ENCODE results near the gene GALNT2. TPM values are rescaled to one million over a fixed set of nuclear protein-coding genes. Genes with fewer than 3 reads are reported as not detected.
A peak's percentile ranks its signal among the peaks of the same experiment; 100 is the strongest.

Gene GALNT2
- total and polyA plus RNA-seq, 2 of the 13 experiments (the other 11 are each of a cell fraction or from before 2014, with no cell fraction given): 39.3 to 39.6 TPM

DNA sequence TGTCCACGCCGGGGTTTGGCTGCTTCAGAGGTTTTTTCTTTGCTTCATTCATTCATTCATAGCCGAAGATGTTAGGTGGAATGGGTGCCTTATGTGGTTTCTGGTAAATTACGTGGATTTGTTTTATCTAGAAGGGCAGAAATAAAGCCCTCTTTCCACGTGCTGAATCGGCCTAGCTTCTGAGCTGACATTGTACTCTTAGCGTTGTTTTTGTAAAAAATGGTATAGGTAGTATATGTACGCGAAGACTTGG lies 1.5 kb downstream of the GALNT2 start:
- no peak for DNase-seq (ENCODE audit: low spot score)
- CTCF ChIA-PET (ENCODE audit: low intra/inter-chr PET ratio, low total read pairs): no interaction called here
- peaks cover 40% of the 10 kb centered on the region for H3K4me1 ChIP-seq (ENCODE audit: insufficient read depth, low read length)
- 6% methylated on average over 9 of the region's 9 CpGs for WGBS (ENCODE audit: low lambda C conversion rate)
- POLR2A ChIA-PET: no interaction called here
- no peak overlapping the region for H2AFZ ChIP-seq (ENCODE audit: low read length)
- ATAC-seq: no peak
- FAIRE-seq: no peak
- no peaks in the 10 kb centered on the region for H3K36me3 ChIP-seq (replicated peaks in 1 of 2; ENCODE audit: control insufficient read depth in 1 of 2, insufficient read depth in 2 of 2, low read length in 2 of 2)
- H3K9ac ChIP-seq (ENCODE audit: insufficient read depth, low read depth, low read length): peak overlapping the region; percentile 80
- peaks cover 27% of the 10 kb centered on the region; the same call in 1 of the 2 replicates for H4K20me1 ChIP-seq (ENCODE audit: insufficient read depth, low read length)
- in situ Hi-C loops (cut with HindIII; ENCODE audit: extremely low pct_ligation_motif_present, low pct_unique_long_range_greater_than_20kb): no loop called here
- H3K27me3 ChIP-seq (ENCODE audit: control insufficient read depth in 1 of 2, insufficient read depth in 2 of 2, low read length in 2 of 2): no peaks in the 10 kb centered on the region
- H3K4me3 ChIP-seq (replicated peaks in 1 of 3; ENCODE audit: insufficient read depth in 1 of 3, low read depth in 2 of 3, low read length in 3 of 3): peak overlapping the region; percentile 84 to 93 (median 88)
- H3K79me2 ChIP-seq (ENCODE audit: insufficient read depth, low read length): peaks cover 60% of the 10 kb centered on the region
- peak overlapping the region; percentile 0 for H3K27ac ChIP-seq (ENCODE audit: extremely low read length, insufficient read depth, low read length)
- no TSS peak for BruUV-seq (replicated peaks)
- H3K4me2 ChIP-seq (ENCODE audit: low read depth, low read length): peak overlapping the region; percentile 89
- H3K9me3 ChIP-seq (ENCODE audit: low read length): 0 out of 2 replicates have a peak, but pooled peaks cover 3% of the 10 kb centered on the region
- TF ChIP-seq, protein P1, sequence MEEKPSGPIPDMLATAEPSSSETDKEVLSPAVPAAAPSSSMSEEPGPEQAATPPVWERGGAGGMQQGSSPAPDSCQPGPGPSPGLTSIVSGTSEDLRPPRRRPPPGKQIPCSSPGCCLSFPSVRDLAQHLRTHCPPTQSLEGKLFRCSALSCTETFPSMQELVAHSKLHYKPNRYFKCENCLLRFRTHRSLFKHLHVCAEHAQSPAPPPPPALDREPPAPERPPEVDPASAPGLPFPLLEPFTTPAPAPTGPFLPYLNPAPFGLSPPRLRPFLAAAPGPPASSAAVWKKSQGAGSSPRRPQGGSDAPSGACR (CRISPR knock-in tag; IDR thresholded peaks at IDR 0.05): 0 out of 2 replicates have a peak, but pooled peaks have one; percentile 31
- TF ChIP-seq ETV5 (CRISPR knock-in tag; IDR thresholded peaks at IDR 0.05; ENCODE audit: borderline replicate concordance): no peak
- intact Hi-C loops (cut with micrococcal nuclease; ENCODE audit: unreplicated experiment): loop anchor here (2.0 to 5.0 kb wide), 2 partner anchors 54 to 90 kb away; no protein-coding TSS in a partner anchor

DNA sequence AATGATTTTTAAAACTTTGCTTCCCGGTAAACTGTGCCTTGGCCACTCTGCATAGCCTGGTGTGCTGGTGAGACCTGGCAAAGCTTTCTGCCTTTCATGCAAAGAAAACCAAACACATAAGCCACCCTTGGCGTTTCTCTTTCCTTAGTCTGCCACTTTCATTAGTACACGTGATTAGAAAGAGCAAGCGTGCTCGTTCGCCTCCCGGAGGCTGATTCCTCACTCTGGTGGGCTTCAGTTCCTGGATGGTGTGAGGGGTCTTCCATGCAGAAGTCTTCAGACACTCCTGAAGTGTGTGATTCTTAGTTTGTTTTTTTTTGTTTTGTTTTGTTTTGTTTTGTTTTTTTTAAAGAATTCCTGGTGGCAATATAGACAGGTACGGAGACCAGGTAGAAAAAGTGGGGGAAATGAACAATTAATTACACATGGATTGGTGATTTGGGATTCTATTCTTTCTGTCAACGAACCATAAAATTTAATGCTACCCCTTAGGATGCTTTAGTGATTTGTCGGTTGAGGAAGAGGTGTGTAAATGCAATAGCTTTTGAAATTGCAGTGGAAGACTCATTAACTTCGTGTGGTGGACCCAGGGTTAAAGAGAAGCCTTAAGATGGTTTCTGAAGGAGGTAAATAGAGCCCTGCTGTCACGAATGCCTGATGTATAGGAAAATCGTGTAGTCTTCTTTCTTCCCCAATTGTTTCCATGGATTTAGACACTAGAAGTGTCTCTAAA lies 2.1 kb downstream of the GALNT2 start:
- CTCF ChIA-PET (ENCODE audit: low intra/inter-chr PET ratio, low total read pairs): no interaction called here
- no peak for ATAC-seq
- POLR2A ChIA-PET: no interaction called here
- Histone ChIP-seq H3K4me1 (ENCODE audit: insufficient read depth, low read length) (peaks cover 40% of the 10 kb centered on the region), H2AFZ (ENCODE audit: low read length) (no peak overlapping the region), H3K79me2 (ENCODE audit: insufficient read depth, low read length) (peaks cover 66% of the 10 kb centered on the region), H3K27me3 (ENCODE audit: control insufficient read depth in 1 of 2, insufficient read depth in 2 of 2, low read length in 2 of 2) (no peaks in the 10 kb centered on the region), H3K27ac (ENCODE audit: extremely low read length, insufficient read depth, low read length) (peak overlapping the region; percentile 0), H4K20me1 (ENCODE audit: insufficient read depth, low read length) (peaks cover 27% of the 10 kb centered on the region; the same call in 1 of the 2 replicates), H3K36me3 (replicated peaks in 1 of 2; ENCODE audit: control insufficient read depth in 1 of 2, insufficient read depth in 2 of 2, low read length in 2 of 2) (no peaks in the 10 kb centered on the region), H3K9ac (ENCODE audit: insufficient read depth, low read depth, low read length) (peak overlapping the region; percentile 80), H3K4me3 (replicated peaks in 1 of 3; ENCODE audit: insufficient read depth in 1 of 3, low read depth in 2 of 3, low read length in 3 of 3) (peak overlapping the region; percentile 84 to 93 (median 88)), H3K9me3 (ENCODE audit: low read length) (0 out of 2 replicates have a peak, but pooled peaks cover 3% of the 10 kb centered on the region), H3K4me2 (ENCODE audit: low read depth, low read length) (peak overlapping the region; percentile 89)
- BruUV-seq (replicated peaks): TSS peak; percentile 54
- DNase-seq (ENCODE audit: low spot score): no peak
- in situ Hi-C loops (cut with HindIII; ENCODE audit: extremely low pct_ligation_motif_present, low pct_unique_long_range_greater_than_20kb) (no loop called here), intact Hi-C loops (cut with micrococcal nuclease; ENCODE audit: unreplicated experiment) (loop anchor here (2.0 to 5.0 kb wide), 2 partner anchors 53 to 90 kb away; no protein-coding TSS in a partner anchor)
- no peak for FAIRE-seq
- 33% methylated on average over 13 of the region's 13 CpGs for WGBS (ENCODE audit: low lambda C conversion rate)
- TF ChIP-seq ZNF547 (CRISPR knock-in tag; IDR thresholded peaks at IDR 0.05) (no peak), ZFP36 (IDR thresholded peaks at IDR 0.05; ENCODE audit: borderline replicate concordance, low read depth, low read length, partially characterized antibody) (no peak), ARID2 (CRISPR knock-in tag; IDR thresholded peaks at IDR 0.05; ENCODE audit: borderline replicate concordance) (no peak), TRIM24 (CRISPR knock-in tag; IDR thresholded peaks at IDR 0.05) (no peak), RBAK (CRISPR knock-in tag; IDR thresholded peaks at IDR 0.05) (no peak), ZNF331 (CRISPR knock-in tag; IDR thresholded peaks at IDR 0.05) (0 out of 2 replicates have a peak, but pooled peaks have one; percentile 17)
- TF ChIP-seq, protein P2, sequence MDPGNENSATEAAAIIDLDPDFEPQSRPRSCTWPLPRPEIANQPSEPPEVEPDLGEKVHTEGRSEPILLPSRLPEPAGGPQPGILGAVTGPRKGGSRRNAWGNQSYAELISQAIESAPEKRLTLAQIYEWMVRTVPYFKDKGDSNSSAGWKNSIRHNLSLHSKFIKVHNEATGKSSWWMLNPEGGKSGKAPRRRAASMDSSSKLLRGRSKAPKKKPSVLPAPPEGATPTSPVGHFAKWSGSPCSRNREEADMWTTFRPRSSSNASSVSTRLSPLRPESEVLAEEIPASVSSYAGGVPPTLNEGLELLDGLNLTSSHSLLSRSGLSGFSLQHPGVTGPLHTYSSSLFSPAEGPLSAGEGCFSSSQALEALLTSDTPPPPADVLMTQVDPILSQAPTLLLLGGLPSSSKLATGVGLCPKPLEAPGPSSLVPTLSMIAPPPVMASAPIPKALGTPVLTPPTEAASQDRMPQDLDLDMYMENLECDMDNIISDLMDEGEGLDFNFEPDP (CRISPR knock-in tag; conservative IDR thresholded peaks at IDR 0.05): 0 out of 2 replicates have a peak, but pooled peaks have one; percentile 39
- TF ChIP-seq, protein P3, sequence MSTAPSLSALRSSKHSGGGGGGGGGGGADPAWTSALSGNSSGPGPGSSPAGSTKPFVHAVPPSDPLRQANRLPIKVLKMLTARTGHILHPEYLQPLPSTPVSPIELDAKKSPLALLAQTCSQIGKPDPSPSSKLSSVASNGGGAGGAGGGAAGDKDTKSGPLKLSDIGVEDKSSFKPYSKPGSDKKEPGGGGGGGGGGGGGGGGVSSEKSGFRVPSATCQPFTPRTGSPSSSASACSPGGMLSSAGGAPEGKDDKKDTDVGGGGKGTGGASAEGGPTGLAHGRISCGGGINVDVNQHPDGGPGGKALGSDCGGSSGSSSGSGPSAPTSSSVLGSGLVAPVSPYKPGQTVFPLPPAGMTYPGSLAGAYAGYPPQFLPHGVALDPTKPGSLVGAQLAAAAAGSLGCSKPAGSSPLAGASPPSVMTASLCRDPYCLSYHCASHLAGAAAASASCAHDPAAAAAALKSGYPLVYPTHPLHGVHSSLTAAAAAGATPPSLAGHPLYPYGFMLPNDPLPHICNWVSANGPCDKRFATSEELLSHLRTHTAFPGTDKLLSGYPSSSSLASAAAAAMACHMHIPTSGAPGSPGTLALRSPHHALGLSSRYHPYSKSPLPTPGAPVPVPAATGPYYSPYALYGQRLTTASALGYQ (CRISPR knock-in tag; IDR thresholded peaks at IDR 0.05): no peak

Data from HepG2 (cell line).